A549 (cell line): ENCODE measurements around the gene REC8.

ENCODE experiments used
- CEBPB ChIP-seq, 2 experiments: fragments of >200 bp in 1 of 2; sonication (Bioruptor Twin) in 1 of 2; formaldehyde crosslinking in 1 of 2; IDR thresholded peaks; 2 replicates each; pipeline ENCODE4 v1.6.1; 2012 to 2016
- CHD2 ChIP-seq: fragments of 150-350 bp; IDR thresholded peaks from 2 replicates; pipeline ENCODE4 v1.6.1; 2014; ENCODE audit warnings: low read length; ENCODE audit not compliant: partially characterized antibody
- RAD21 ChIP-seq, 2 experiments: fragments of >200 bp in 1 of 2; sonication (Bioruptor Twin) in 1 of 2; formaldehyde crosslinking in 1 of 2; IDR thresholded peaks in 1 of 2; conservative IDR thresholded peaks in 1 of 2; 2 replicates in 1 of 2; 3 replicates in 1 of 2; pipeline ENCODE4 v1.6.1; 2012 to 2018; ENCODE audit warnings: inconsistent platforms in 1 of 2
- REST ChIP-seq: fragments of 200-600 bp; sonication (generic); IDR thresholded peaks from 2 replicates; pipeline ENCODE4 v1.6.1; 2016; ENCODE audit warnings: antibody characterized with exemption, mild to moderate bottlenecking, moderate library complexity
- TF ChIP-seq, protein P1 (sequence below): fragments of >200 bp; sonication (Bioruptor Twin); formaldehyde crosslinking; IDR thresholded peaks from 3 replicates; pipeline ENCODE4 v1.5.1; 2016

DNA sequence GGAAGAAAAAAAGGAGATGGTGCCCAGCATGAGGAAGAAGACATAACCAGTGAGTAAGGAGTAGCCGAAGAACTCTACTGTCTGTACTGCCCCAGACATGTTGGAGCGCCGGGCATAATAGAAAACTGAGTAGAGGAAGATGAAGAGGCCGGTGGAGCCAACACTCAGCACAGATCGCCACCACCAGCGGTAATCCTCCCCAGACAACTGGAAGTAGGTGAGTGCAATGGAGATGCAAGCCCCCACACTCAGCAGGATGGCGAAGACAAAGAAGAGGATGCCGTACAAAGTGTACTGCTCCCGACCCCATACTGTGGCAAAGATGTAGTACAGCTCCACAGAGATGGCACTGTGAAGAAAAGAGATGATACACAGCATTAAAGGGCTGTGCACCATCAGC, 17.6 kb downstream of the REC8 start:
- TF ChIP-seq CEBPB (IDR thresholded peaks at IDR 0.05) (no peak), REST (no peak), CHD2 (no peak), RAD21 (conservative IDR thresholded peaks at IDR 0.05 in 1 of 2, IDR thresholded peaks at IDR 0.05 in 1 of 2) (no peak)
- TF ChIP-seq, protein P1, sequence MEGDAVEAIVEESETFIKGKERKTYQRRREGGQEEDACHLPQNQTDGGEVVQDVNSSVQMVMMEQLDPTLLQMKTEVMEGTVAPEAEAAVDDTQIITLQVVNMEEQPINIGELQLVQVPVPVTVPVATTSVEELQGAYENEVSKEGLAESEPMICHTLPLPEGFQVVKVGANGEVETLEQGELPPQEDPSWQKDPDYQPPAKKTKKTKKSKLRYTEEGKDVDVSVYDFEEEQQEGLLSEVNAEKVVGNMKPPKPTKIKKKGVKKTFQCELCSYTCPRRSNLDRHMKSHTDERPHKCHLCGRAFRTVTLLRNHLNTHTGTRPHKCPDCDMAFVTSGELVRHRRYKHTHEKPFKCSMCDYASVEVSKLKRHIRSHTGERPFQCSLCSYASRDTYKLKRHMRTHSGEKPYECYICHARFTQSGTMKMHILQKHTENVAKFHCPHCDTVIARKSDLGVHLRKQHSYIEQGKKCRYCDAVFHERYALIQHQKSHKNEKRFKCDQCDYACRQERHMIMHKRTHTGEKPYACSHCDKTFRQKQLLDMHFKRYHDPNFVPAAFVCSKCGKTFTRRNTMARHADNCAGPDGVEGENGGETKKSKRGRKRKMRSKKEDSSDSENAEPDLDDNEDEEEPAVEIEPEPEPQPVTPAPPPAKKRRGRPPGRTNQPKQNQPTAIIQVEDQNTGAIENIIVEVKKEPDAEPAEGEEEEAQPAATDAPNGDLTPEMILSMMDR = no peak
